ENCODE measurements around the gene ARHGAP6.

DNA sequence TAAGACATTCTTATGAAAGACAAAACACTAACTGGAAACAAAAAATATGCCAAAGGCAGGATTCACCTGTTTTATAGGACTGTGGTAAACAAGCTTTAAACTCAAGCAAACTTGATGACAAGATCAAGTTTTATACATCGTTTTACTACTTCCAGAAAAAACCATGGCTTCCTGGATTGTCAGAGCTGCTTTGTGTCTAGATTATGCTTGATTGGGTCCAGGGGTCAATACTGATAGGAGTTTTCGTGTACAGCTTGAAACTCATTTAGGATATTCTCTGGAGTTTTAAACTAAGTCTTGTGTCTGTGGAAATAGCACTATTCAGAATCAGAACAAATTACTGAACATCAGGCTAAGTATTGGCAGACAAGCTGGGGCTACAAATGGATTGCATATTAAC is 541.6 kb downstream of the ARHGAP6 start:
- TF ChIP-seq POLR2A (IDR thresholded peaks at IDR 0.05; ENCODE audit: low read depth, low read length) = no peak
- TF ChIP-seq POLR2AphosphoS5 (IDR thresholded peaks at IDR 0.05; ENCODE audit: low read depth, low read length) = no peak

Data from GM12892 (cell line).